ENCODE measurements around the gene SLC1A5. TPM values are rescaled to one million over a fixed set of nuclear protein-coding genes. Genes with fewer than 3 reads are reported as not detected.
"Not testable (repeated sequence)": the region's sequence is repeated elsewhere in the genome, so short reads cannot be mapped to it uniquely, and the experiment has no call there.

Gene SLC1A5
- total and polyA plus RNA-seq, 12 donors: 3.2 to 30.5 (median 6.2) TPM

DNA sequence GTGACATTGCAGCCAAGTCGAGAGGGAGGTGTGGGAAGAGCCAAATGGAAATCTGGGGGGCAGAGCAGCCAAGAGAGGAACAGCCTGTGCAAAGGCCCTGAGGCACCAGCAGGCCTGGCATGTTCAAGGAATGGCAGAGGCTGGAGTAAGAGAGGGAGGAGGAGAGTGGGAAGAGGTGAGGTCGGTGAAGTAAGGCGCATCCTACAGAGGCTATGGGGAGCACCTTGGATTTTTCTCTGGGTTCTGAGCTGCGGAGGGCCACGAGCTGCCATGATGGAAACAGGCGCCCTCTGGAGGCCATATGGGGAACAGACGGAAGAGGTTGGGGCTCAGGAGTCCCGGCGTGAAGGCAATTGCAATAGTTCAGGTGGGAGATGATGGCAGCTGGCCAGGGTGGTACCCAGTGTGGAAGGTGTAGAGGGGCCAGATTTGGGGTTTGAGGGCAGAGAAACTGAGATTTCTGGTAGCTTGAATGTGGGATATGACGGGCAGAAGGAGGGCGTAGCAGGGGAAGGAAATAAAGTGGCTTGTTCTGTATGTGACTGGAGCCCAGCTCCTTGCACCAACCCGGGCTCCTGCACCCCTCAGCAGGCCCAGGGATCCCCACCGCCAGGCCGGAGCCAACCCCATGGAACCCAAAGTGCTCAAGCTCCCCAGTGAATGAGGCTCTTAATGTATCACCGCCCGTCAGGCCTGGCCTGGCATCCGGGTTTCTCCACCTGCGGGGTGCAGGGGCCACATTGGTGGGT lies 21.7 kb downstream of the SLC1A5 start:
- Histone ChIP-seq H3K27ac (no peak overlapping the region), H3K4me3 (no peak overlapping the region), H3K36me3 (no peaks in the 10 kb centered on the region), H3K4me1 (peaks cover 0 to 17% (median 4%) of the 10 kb centered on the region in 9 donors), H3K27me3 (no peaks in the 10 kb centered on the region), H3K9me3 (no peaks in the 10 kb centered on the region)
- TF ChIP-seq, protein P1, sequence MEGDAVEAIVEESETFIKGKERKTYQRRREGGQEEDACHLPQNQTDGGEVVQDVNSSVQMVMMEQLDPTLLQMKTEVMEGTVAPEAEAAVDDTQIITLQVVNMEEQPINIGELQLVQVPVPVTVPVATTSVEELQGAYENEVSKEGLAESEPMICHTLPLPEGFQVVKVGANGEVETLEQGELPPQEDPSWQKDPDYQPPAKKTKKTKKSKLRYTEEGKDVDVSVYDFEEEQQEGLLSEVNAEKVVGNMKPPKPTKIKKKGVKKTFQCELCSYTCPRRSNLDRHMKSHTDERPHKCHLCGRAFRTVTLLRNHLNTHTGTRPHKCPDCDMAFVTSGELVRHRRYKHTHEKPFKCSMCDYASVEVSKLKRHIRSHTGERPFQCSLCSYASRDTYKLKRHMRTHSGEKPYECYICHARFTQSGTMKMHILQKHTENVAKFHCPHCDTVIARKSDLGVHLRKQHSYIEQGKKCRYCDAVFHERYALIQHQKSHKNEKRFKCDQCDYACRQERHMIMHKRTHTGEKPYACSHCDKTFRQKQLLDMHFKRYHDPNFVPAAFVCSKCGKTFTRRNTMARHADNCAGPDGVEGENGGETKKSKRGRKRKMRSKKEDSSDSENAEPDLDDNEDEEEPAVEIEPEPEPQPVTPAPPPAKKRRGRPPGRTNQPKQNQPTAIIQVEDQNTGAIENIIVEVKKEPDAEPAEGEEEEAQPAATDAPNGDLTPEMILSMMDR (IDR thresholded peaks at IDR 0.05): peak; percentile 32 to 76 (median 59)
- 60 to 64% methylated on average over 18 of the region's 18 CpGs for WGBS, 2 donors
- intact Hi-C loops (cut with DNase I): loop anchor here in 1 of 10 donors (10.0 kb wide), 1 partner anchor 228 kb away; no protein-coding TSS in a partner anchor
- peak in 3 of 8 donors; percentile 18 to 51 (median 36) for ATAC-seq
- DNase-seq: no peak

DNA sequence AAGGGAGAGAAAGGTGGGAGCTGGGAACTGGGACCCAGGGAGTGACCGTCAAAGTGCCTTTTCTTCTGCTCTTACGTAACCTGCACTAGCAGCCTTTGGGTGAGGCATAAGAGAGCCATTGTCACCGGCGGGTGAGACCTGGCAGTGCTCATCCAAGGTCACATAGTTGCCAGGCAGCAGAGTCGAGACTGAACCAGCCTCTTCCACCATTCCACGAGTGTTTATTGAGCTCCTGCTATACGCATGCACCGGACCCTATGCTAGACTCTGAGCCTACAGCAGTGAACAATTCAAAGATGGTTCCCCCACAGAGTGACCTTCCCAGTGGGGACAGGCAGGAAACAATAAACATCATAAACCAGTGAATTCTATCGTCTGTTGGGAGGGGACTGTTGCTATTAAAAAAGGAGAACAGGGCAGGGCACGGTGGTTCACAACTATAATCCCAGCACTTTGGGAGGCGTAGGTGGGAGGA lies 23.5 kb downstream of the SLC1A5 start:
- no peaks in the 10 kb centered on the region for H3K27me3 ChIP-seq
- peak overlapping the region in 1 of 10 donors; percentile 7 for H3K27ac ChIP-seq
- DNase-seq (no peak), ATAC-seq (peak; percentile 37 to 81 (median 70))
- H3K4me3 ChIP-seq: no peak overlapping the region
- peaks cover 0 to 25% (median 6%) of the 10 kb centered on the region in 9 donors for H3K4me1 ChIP-seq
- 57 to 59% methylated on average over 11 of the region's 11 CpGs for WGBS, 2 donors
- intact Hi-C loops (cut with DNase I): loop anchor here in 1 of 10 donors (10.0 kb wide), 1 partner anchor 230 kb away; no protein-coding TSS in a partner anchor
- TF ChIP-seq, protein P1 (IDR thresholded peaks at IDR 0.05): no peak
- no peaks in the 10 kb centered on the region for H3K9me3 ChIP-seq
- no peaks in the 10 kb centered on the region for H3K36me3 ChIP-seq

DNA sequence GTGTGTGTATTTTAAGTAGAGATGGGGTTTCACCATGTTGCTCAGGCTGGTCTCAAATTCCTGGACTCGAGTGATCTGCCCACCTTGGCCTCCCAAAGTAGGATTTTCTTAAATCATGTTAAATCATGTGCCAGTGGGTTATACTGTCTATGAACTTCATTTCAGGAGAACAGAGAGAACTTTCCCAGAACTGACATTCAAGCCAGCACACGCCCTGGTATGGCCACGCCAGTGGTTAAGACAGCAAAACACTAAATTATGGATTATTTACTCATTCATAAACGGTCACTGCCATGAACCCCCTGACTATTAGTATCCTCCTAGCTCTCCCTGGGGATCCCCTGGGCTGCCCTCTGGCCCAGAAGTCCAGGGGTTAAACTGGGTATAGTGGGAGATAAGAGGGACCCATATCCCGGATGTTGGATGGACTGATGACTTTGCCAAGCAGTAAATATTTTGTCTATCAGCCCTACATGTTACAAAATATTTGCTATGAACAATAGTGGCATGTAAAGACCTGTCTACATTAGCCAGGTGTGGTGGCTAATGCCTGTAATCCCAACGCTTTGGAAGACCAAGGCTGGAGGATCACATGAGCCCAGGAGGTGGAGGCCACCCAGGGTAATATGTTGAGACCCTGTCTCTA lies 26.0 kb downstream of the SLC1A5 start:
- no peak overlapping the region for H3K27ac ChIP-seq
- ATAC-seq (no peak), DNase-seq (no peak)
- H3K9me3 ChIP-seq: no peaks in the 10 kb centered on the region
- H3K27me3 ChIP-seq: no peaks in the 10 kb centered on the region
- H3K36me3 ChIP-seq: peaks cover 0 to 15% (median 0%) of the 10 kb centered on the region in 9 donors
- intact Hi-C loops (cut with DNase I): loop anchor here in 1 of 10 donors (10.0 kb wide), 1 partner anchor 232 kb away; no protein-coding TSS in a partner anchor
- WGBS, 2 donors: 80 to 84% methylated on average over 6 of the region's 6 CpGs
- H3K4me3 ChIP-seq: no peak overlapping the region
- peaks cover 0 to 23% (median 10%) of the 10 kb centered on the region in 9 donors for H3K4me1 ChIP-seq
- TF ChIP-seq, protein P1 (IDR thresholded peaks at IDR 0.05): no peak

DNA sequence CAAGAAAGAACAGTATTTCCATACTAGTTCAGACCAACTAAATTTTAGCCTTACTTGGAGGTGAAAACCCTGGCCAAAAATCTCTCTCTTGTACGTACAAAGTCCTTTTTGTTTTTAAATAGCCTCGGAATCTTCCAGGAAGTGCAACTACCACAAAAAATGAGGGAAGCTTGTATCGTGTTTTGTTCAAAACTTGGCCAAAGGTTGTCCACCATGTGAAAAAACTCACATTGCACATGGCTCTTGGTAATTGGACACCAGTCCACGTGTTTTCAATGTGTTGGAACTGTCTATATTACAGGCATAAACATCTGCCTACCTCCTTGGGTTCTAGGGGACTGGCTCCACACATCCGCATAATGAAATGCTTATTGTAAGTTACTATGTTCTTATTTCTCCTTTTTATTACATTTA lies 27.0 kb downstream of the SLC1A5 start:
- DNase-seq (no peak), ATAC-seq (no peak)
- no peaks in the 10 kb centered on the region for H3K27me3 ChIP-seq
- WGBS, 2 donors: 61 to 63% methylated on average over 5 of the region's 5 CpGs
- H3K9me3 ChIP-seq: no peaks in the 10 kb centered on the region
- no peak overlapping the region for H3K4me3 ChIP-seq
- intact Hi-C loops (cut with DNase I): loop anchor here in 1 of 10 donors (10.0 kb wide), 1 partner anchor 233 kb away; no protein-coding TSS in a partner anchor
- TF ChIP-seq, protein P1 (IDR thresholded peaks at IDR 0.05): no peak
- peak overlapping the region in 1 of 10 donors; percentile 0 for H3K27ac ChIP-seq
- H3K36me3 ChIP-seq: peaks cover 0 to 22% (median 0%) of the 10 kb centered on the region in 9 donors
- peaks cover 0 to 29% (median 10%) of the 10 kb centered on the region in 9 donors for H3K4me1 ChIP-seq

DNA sequence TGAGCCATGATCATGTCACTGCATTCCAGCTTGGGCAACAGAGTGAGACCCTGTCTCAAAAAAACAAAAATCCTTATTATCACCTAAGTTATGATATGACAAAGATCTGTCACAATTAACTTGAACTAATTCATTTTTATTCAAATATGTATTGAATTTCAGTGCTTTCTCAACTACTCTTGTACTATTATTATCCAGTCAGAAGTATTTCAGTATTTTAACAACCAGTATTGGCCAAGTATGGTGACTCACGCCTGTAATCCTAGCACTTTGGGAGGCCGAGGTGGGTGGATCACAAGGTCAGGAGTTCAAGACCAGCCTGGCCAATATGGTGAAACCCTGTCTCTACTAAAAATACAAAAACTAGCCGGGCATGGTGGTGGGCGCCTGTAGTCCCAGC lies 27.5 kb downstream of the SLC1A5 start:
- not testable (repeated sequence) for H3K27me3 ChIP-seq, DNase-seq, H3K27ac ChIP-seq, H3K4me3 ChIP-seq, H3K9me3 ChIP-seq, ATAC-seq
- 87 to 90% methylated on average over 4 of the region's 4 CpGs for WGBS, 2 donors
- intact Hi-C loops (cut with DNase I): loop anchor here in 1 of 10 donors (10.0 kb wide), 1 partner anchor 234 kb away; no protein-coding TSS in a partner anchor
- H3K4me1 ChIP-seq: peaks cover 0 to 29% (median 10%) of the 10 kb centered on the region in 9 donors
- H3K36me3 ChIP-seq: peaks cover 0 to 25% (median 0%) of the 10 kb centered on the region in 9 donors

Measured in heart right ventricle (tissue), 16 donors.